Suprapubic skin (tissue), 4 donors: ENCODE measurements around the gene GRK7. TPM values are rescaled to one million over a fixed set of nuclear protein-coding genes. Genes with fewer than 3 reads are reported as not detected.

Experiments
- DNase-seq, 2 donors: peaks; one replicate each; pipeline ENCODE4 v3.0.0-alpha.2; 2019; ENCODE audit warnings: low spot score in 2 of 2
- H3K27ac ChIP-seq: fragments of 200-600 bp; sonication (generic); one replicate; pipeline ENCODE4 v1.5.1; 2019
- H3K27me3 ChIP-seq: fragments of 200-600 bp; sonication (generic); one replicate; pipeline ENCODE4 v1.5.1; 2019
- H3K36me3 ChIP-seq: fragments of 200-600 bp; sonication (generic); one replicate; pipeline ENCODE4 v1.5.1; 2019
- H3K4me1 ChIP-seq: fragments of 200-600 bp; sonication (generic); one replicate; pipeline ENCODE4 v1.5.1; 2019
- H3K4me3 ChIP-seq: fragments of 200-600 bp; sonication (generic); one replicate; pipeline ENCODE4 v1.5.1; 2019; ENCODE audit warnings: mild to moderate bottlenecking
- H3K9me3 ChIP-seq: fragments of 200-600 bp; sonication (generic); one replicate; pipeline ENCODE4 v1.5.1; 2019
- CTCF ChIP-seq, 2 donors: fragments of 200-600 bp in 1 of 2; fragments of 450-650 bp in 1 of 2; sonication (generic) in 1 of 2; IDR thresholded peaks; one replicate each; pipeline ENCODE4 v1.5.1; 2016 to 2019; ENCODE audit warnings: antibody characterized with exemption in 2 of 2, mild to moderate bottlenecking in 1 of 2, moderate library complexity in 1 of 2
- EP300 ChIP-seq: sonication (generic); formaldehyde crosslinking; IDR thresholded peaks from one replicate; pipeline ENCODE4 v1.6.1; 2017; ENCODE audit warnings: antibody characterized with exemption
- POLR2A ChIP-seq, 2 donors: fragments of 450-650 bp; IDR thresholded peaks; one replicate each; pipeline ENCODE4 v1.6.1; 2017; ENCODE audit warnings: antibody characterized with exemption in 2 of 2, mild to moderate bottlenecking in 2 of 2, moderate library complexity in 2 of 2
- POLR2AphosphoS5 ChIP-seq, 3 donors: sonication (generic); formaldehyde crosslinking; IDR thresholded peaks; one replicate each; pipeline ENCODE4 v1.6.1; 2017; ENCODE audit warnings: antibody characterized with exemption in 3 of 3
- WGBS: methylation state at CpG from one replicate; pipeline ENCODE4 v1.1.5; 2018; 5-methylcytosine and 5-hydroxymethylcytosine counted together
- total RNA-seq, 4 donors: library from RNA; depleted of rRNA; stranded (reverse); fragments of >200 nt; gene quantifications; one replicate each; pipeline ENCODE4 v1.1.0, GENCODE V29; 2016

The GRK7 gene
- total RNA-seq, 4 donors from 2014 or later: 0.11 to 1.2 TPM; not detected in 2

DNA sequence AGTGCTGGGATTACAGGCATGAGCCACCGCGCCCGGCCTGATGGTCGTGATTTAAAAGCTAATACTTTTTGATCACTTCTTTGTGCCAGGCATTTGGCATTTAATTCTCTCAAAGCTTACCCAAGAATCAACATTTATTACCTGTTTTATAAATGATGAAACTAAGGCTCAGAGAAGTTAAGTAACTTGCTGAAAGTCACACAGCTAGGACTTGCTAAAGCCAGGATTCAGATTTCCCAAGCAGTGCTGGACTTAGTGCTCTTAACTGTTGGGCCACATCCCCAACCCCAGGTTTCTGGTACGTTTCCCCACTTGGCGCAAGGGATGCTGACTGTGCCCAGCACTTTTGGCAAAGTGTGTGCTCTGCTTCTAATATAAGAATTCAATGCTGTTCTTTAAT, 10.5 kb downstream of the GRK7 start:
- Histone ChIP-seq H3K9me3 (no peaks in the 10 kb centered on the region), H3K27me3 (no peaks in the 10 kb centered on the region), H3K4me3 (no peak overlapping the region), H3K4me1 (no peaks in the 10 kb centered on the region), H3K27ac (no peak overlapping the region), H3K36me3 (no peaks in the 10 kb centered on the region)
- 89% methylated on average over 6 of the region's 6 CpGs for WGBS
- no peak for TF ChIP-seq POLR2A (IDR thresholded peaks at IDR 0.05)
- TF ChIP-seq CTCF (IDR thresholded peaks at IDR 0.05): no peak
- TF ChIP-seq POLR2AphosphoS5 (IDR thresholded peaks at IDR 0.05): no peak
- TF ChIP-seq EP300: no peak
- DNase-seq: no peak

- Histone ChIP-seq H3K36me3 (no peaks in the 10 kb centered on the region), H3K9me3 (no peaks in the 10 kb centered on the region), H3K27me3 (no peaks in the 10 kb centered on the region), H3K27ac (no peak overlapping the region), H3K4me3 (no peak overlapping the region), H3K4me1 (no peaks in the 10 kb centered on the region)
- 87% methylated on average over 14 of the region's 14 CpGs for WGBS
- no peak for TF ChIP-seq POLR2A (IDR thresholded peaks at IDR 0.05)
- TF ChIP-seq CTCF (IDR thresholded peaks at IDR 0.05): no peak
- TF ChIP-seq POLR2AphosphoS5 (IDR thresholded peaks at IDR 0.05): no peak
- no peak for TF ChIP-seq EP300
- DNase-seq: no peak
These were observed 13.2 kb downstream of the GRK7 start for GRCh38 chr3:141776376-141776775.

GRCh38 chr3:141776885-141777284, 13.7 kb downstream of the GRK7 start:
- no peaks in the 10 kb centered on the region for H3K36me3 ChIP-seq
- no peak for DNase-seq
- no peaks in the 10 kb centered on the region for H3K9me3 ChIP-seq
- TF ChIP-seq POLR2A (IDR thresholded peaks at IDR 0.05) (no peak), EP300 (no peak), POLR2AphosphoS5 (IDR thresholded peaks at IDR 0.05) (no peak), CTCF (IDR thresholded peaks at IDR 0.05) (no peak)
- no peak overlapping the region for H3K4me3 ChIP-seq
- H3K4me1 ChIP-seq: no peaks in the 10 kb centered on the region
- H3K27ac ChIP-seq: no peak overlapping the region
- 89% methylated on average over 15 of the region's 15 CpGs for WGBS
- H3K27me3 ChIP-seq: no peaks in the 10 kb centered on the region

DNA sequence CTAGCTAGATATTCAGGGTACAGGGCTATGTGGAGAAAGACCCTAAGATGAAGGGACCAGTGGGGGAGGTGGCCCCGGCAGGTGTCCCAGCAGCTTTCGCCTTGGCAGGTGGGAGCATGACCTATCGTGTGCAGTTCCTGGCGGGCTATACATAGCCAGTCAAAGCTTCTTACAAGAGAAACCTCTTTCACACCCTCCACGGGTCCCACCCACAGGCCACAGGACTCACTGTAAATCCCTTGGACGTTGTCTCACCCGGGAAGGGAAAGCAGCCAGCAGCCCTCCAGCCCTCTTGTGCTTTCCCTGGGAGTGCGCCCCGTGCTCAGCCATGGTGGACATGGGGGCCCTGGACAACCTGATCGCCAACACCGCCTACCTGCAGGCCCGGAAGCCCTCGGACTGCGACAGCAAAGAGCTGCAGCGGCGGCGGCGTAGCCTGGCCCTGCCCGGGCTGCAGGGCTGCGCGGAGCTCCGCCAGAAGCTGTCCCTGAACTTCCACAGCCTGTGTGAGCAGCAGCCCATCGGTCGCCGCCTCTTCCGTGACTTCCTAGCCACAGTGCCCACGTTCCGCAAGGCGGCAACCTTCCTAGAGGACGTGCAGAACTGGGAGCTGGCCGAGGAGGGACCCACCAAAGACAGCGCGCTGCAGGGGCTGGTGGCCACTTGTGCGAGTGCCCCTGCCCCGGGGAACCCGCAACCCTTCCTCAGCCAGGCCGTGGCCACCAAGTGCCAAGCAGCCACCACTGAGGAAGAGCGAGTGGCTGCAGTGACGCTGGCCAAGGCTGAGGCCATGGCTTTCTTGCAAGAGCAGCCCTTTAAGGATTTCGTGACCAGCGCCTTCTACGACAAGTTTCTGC, 15.0 kb downstream of the GRK7 start:
- H3K27ac ChIP-seq: no peak overlapping the region
- no peak overlapping the region for H3K4me3 ChIP-seq
- no peak for DNase-seq
- WGBS: 95% methylated on average over 21 of the region's 42 CpGs
- H3K36me3 ChIP-seq: no peaks in the 10 kb centered on the region
- H3K27me3 ChIP-seq: no peaks in the 10 kb centered on the region
- TF ChIP-seq POLR2A (IDR thresholded peaks at IDR 0.05) (no peak), POLR2AphosphoS5 (IDR thresholded peaks at IDR 0.05) (no peak), CTCF (IDR thresholded peaks at IDR 0.05) (no peak), EP300 (no peak)
- no peaks in the 10 kb centered on the region for H3K4me1 ChIP-seq
- H3K9me3 ChIP-seq: no peaks in the 10 kb centered on the region

- DNase-seq: no peak
- WGBS: 97% methylated on average over 1 of the region's 1 CpG
- Histone ChIP-seq H3K4me3 (no peak overlapping the region), H3K27me3 (no peaks in the 10 kb centered on the region), H3K27ac (no peak overlapping the region), H3K4me1 (no peaks in the 10 kb centered on the region), H3K9me3 (no peaks in the 10 kb centered on the region), H3K36me3 (no peaks in the 10 kb centered on the region)
- TF ChIP-seq POLR2A (IDR thresholded peaks at IDR 0.05) (no peak), EP300 (no peak), POLR2AphosphoS5 (IDR thresholded peaks at IDR 0.05) (no peak)
These were observed 16.5 kb downstream of the GRK7 start for GRCh38 chr3:141779667-141780066.
